ENCODE data around the gene MCTP1.

Gene MCTP1

DNA sequence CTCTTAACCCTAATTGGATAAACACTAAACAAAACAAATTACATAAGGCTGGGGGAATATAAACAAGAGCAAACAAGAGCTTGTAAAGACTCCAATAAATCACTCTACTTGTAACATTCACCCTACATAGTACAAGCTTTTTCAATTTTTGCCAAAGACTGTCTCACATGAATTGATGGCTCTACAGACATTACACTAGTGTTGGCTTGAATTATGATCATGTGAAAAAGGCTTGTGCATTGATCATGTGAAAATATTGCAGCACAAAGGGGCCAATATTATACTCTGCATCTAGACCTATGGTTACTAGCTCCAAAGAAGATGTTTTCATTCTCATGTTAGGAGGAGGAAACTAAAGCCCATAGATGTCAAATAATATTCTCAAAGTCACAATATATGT is 212.6 kb downstream of the MCTP1 start:
- DNase-seq (ENCODE audit: low read depth), result no peak

DNA sequence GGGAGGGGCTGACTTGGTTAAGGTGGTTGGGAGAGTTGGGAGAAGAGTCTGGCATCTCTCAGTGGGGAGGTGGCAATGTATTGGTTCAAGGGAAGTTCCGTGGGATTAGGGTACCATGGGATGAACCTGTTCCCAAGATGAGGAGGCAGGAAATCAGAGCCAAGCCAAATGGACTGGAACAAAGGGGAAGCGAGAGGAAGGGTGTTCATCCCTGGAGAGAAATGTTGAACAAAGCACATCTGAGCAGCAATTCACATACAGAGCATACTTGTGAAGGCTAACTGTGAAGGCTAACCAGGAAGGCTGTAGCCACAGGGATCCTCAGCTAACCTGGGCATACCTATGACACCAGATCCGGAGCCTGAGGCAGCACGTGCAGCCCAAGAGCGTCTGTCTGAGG is 214.0 kb downstream of the MCTP1 start:
- DNase-seq (ENCODE audit: low read depth), result no peak

DNA sequence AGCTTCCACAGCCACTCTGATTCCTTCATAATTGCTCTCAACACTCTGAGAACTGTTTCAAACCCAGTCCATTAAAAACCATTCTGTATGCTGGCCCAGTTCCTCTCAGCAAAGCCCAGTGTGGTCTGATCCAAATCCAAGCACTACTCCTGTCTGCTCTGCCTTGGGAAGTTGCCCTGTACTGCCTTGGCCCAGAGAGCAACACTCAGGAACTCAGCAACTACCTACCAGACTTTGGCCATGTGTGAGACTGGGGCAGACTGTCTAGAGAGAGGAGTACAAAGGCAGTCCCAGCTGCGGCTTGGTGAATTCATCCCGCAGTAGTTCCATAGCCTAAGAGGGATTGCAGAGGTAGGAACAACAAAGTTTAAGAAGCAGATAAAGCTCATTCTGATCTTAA is 214.4 kb downstream of the MCTP1 start:
- DNase-seq (ENCODE audit: low read depth), result no peak

DNA sequence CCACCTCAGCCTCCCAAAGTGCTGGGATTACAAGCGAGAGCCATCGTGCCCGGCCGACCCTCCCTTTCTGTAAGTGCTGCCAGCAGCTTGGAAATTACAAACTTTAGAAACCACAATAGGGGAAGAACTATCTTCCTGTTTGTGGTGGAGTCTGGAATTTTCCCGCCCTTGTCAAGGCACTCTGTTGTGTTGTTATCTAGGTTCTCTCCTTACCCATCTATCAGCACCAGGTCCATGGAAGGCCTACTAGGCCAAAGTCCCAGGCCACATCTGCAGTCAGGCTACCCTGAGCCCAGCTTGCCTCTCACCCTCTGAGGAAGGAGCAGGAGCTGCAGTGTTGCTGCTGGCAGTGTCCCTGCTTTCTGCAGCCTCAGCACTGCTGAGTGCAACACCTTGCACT is 214.9 kb downstream of the MCTP1 start:
- no peak for DNase-seq (ENCODE audit: low read depth)

DNA sequence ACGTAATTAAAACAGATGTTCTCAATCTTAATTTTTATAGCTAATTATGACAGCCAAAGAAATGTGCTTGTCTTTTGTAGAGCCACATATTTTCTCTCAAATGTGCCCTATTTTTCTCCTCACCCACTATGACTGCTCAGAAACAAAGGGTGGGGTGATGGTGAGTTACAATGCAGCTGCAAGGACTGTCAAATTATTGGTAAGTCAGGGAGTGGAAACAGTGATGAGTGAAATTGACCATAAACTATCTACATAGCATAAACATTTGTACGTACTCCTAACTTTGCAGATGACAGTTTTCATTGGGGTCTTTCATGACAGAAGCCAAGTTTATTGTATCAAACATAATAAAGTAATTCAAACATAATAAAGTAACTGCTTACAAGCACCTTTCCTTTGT is 215.9 kb downstream of the MCTP1 start:
- no peak for DNase-seq (ENCODE audit: low read depth)

DNA sequence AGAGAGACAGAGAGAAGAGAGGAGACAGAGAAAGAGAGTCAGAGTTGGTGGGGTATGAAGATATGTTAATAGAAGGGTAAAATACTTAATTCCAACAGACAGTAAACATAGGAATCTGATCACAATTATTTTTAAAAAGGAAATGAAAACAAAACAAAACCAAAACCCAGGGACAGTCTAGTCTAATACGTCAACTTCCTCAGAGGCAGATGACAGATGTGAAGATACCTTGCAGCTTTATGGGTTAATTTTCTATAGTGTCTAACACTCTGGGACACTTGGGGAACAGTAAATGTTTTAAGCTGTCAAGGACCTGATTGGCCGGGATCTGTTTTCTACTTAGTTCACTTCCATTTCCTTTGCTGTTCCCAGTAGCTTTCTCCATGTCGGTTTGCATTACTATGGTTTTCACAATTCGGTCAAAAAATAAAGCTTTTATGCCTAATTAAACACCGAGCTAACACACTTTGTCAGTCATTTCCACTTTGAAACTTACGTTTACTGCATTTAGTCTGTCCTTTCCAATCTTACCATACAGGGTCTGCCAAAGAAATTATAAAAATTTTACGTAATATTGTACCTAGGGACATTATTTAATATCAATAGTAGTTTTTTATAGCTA is 216.5 kb downstream of the MCTP1 start:
- DNase-seq (ENCODE audit: low read depth), result no peak

DNA sequence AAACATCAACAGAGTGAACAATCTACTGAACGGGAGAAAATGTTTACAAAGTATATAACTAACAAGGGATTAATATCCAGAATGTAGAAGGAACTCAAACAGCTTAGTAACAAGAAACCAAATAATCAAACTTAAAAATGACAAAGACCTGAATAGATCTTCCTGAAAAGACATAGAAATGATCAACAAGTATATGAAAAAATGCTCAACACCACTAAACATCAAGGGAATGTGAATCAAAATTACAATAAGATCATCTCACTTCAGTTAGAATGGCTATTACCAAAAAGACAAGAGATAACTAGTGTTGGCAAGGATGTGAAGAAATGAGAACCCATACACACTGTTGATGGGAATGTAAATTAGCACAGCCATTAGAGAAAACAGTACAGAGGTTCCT is 218.8 kb downstream of the MCTP1 start:
- DNase-seq (ENCODE audit: low read depth), result no peak

DNA sequence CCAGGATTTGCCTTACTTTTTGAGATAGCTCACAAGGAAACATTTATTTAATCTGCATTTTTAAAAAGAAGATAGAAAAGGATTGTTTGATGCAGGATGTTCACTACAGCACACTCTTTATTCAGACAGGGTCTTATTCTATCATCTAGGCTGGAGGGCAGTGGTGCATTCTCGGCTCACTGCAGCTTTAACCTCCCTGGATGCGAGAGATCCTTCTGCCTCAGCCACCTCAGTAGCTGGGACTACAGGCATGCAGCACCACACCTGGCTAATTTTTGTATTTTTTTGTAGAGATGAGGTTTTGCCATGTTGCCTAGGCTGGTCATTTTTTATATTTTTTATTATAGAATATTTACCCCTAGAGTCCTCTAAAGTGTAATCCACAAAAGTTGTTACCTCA is 221.4 kb downstream of the MCTP1 start:
- DNase-seq (ENCODE audit: low read depth), result no peak

DNA sequence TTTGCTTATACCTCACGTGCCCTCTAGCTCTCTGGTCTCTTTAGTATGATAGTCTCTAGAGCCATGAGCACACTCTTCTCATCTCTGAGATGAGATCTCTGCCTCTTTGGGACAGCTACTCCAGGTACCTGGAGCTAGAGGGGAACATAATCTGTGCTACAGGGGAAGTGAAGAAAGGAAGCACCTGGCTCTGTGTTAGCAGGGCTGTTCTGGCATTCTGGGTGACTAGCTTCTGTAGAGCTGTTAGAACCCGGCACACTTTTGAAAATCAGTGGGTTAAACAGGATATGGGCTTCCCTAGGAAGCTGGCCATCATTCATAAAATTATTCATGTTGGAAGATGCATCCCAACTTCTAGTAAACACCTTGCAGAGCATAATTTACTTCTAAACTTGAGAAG is 224.8 kb downstream of the MCTP1 start:
- no peak for DNase-seq (ENCODE audit: low read depth)

DNA sequence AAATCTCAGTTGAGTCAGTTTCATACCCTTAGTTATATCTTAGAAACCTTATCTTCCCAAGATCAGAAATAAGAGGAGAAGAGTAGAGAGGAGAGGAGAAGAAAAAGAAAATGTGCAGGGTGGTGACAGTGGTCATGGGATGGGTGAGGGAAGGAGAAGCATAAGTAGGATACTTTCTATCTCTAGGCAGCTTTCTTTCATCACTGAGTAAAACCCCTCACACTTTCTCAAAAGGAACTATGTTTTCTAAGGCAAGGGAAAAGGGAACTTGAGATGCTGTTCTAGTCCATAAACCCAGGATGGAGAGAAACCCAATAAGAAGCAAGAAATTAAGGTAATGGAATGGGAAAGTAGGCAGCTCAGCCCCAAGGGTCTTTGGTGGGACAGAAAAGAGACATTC is 225.3 kb downstream of the MCTP1 start:
- DNase-seq (ENCODE audit: low read depth), result no peak

DNA sequence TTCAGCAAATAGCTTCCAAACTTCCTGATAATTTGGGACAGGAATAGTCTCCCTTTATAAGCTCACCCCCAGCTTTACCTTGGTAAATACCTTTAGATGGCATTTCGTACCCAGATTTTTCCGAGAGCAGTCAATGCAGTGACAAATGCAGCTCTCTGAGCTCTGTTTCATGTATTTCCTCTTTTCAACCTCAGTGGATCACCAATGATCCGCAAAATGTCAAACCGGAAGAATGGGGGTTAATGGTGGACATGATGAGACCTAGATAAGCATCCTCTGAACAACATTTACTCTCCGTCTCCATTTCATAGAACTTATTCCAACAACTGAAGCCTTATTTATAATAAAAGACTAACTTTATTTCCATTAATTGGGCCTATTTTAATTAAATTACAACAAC is 227.3 kb downstream of the MCTP1 start:
- DNase-seq (ENCODE audit: low read depth), result no peak

DNA sequence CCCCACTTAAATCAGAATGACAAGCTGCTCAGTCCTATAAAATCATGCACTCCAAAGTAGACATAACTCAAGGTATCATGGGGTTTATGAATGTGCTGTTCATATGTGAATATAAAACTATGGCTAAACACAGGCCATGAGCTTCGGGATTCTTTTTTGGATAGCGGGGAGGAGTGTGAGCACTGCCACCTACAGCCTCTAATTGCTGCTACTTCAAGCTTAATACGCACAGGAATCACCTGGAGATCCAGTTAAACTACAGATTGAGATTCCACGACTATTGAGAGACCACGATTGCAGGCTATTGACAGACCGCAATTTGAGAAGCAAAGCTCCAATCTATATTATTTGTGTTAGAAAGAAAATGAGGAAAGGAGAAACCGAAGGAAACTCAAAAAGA is 231.6 kb downstream of the MCTP1 start:
- DNase-seq (ENCODE audit: low read depth), result no peak

DNA sequence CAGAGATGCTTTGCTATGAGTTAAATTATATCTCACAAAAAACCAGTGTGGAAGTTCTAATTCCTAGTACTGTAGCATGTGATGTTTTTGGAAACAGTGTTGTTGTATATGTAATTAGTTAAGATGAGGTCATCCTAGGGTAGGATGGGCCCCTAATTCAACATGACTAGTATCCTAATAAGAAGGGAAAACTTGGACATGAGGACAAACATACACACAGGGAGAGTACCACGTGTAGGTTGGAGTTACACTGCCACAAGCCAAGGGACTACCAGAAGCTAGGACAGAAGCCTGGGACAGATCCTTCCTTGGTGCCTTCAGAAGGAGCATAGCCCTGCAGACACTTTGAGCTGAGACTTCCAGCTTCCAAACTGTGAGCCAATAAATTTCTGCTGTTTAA is 234.2 kb downstream of the MCTP1 start:
- DNase-seq (ENCODE audit: low read depth), result no peak

DNA sequence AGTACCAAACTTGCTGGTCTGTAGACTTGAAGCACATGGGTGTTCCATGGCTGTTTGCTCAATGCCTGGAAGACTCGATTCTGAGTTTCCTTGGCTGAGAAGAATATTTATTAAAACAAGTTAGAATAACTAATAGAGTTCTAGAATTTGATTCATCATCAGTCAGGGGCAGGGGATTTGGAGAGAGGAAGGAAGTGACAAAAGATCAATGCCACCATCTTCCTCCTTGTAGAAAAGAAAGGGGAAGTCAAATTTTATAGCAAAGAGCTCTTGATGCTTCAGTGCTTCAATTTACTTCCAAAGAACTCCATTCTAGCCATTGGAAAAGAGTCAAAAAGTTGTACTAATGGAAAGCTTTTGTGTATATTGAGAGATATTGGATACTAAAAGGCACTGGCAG is 236.3 kb downstream of the MCTP1 start:
- DNase-seq (ENCODE audit: low read depth), result no peak

DNA sequence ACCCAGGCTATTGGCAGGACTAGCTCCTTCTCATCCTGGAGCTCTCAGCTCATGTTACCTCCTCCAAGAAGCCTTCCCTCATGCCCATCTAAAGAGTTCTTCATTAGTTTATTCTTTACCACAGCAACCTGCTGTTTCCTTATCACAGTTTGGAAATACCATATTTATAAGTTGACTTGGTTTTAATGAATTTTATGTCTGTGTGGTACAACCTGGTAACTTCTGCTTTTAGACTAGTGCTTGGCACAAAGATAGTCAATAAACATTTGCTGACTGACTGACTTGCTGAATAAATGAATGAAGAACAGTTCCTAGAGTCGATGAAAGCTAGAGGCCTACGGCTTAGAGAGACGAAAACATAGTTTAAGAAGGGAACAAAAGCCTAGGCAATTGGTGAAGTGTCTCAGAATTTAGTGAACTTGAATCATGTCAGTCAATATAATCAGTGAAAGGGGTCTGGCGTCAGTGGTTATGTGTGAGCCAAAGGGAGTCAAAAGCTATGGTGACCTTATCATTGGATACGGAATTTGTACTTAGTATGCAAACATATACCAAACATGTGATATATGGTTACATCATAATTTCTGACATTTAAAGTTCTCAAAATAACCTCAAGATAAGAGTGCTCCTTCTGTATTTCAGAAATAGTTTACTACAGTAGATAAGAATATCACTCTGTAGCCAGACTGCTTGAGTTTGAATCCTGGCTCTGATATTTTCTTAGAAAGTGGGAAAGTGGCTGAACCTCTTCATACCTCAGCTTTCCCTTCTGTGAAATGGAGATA is 239.5 kb downstream of the MCTP1 start:
- no peak for DNase-seq (ENCODE audit: low read depth)

DNA sequence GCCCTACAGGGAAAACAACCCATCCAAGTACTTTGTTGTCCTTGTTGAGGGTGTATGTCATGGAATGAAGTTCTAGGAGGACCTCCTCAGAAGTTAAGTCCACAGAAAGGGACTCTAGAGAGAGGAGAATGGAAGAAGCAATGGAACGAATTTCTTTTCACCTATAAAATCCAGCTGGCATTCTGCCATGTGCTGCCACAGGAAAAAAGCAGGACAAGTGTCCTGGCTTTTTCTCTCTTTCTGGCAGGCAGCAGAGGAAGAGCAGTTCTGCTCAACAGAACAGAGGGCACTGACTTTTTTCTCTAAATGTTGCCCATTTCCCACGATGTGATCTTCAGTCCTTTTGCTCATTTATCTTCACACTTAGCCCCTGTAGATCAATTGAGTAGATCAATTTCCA is 240.8 kb downstream of the MCTP1 start:
- DNase-seq (ENCODE audit: low read depth), result no peak

DNA sequence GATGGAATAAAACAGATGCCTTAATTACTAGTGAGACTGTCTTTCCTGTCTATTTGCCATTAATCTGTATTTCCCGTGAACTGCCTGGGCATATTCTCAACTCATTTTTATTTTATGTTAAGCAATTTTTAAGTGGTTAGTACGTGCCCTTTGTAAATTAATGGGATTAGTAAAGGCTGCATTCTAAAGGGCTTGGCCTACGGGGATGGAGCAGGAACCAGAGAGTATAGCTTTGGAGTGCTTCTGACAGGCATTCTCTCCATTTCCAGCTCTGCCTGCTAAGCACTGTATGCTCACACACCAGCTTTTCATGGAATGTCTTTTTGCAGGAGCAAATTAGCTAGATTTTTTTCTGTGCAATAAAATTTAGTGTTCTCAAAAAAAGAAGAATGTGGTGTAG is 241.2 kb downstream of the MCTP1 start:
- no peak for DNase-seq (ENCODE audit: low read depth)

DNA sequence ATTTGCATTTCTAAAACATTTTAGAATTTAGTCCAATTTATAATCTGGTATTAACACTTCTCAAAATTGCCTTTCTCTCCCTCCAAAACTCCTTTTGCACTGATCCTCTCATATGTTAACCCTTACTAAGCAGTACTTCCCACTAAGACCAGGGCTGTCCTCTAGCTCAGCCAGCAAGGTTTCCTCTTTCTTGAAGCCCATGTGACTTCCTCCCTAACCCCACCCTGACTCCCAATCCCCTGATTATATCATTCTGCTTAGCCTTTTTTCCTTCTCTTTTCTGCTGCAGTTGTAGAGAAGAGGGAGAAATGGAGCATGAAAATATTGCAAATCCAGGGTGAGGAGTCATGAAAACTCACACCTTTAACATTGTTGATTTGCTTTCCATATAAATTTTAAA is 241.7 kb downstream of the MCTP1 start:
- DNase-seq (ENCODE audit: low read depth), result no peak

DNA sequence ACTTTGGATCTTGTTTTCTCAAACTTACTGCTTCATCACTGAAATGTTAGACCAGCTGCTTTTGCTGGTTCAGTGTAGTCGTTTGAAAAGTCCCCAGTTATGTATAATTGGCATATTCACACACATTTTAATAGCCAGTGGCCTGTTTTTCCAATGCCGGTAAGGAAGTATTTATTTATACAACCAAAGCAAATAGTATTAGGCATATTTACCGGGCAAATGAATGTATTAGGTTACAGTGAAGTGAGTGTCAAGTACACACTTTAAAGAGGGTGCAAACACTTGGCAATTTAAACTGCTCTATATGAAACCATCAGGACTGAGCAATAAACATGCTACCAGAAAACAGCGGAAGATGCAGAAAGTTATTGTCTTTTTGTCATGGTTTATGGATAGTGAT is 242.9 kb downstream of the MCTP1 start:
- DNase-seq (ENCODE audit: low read depth), result no peak

DNA sequence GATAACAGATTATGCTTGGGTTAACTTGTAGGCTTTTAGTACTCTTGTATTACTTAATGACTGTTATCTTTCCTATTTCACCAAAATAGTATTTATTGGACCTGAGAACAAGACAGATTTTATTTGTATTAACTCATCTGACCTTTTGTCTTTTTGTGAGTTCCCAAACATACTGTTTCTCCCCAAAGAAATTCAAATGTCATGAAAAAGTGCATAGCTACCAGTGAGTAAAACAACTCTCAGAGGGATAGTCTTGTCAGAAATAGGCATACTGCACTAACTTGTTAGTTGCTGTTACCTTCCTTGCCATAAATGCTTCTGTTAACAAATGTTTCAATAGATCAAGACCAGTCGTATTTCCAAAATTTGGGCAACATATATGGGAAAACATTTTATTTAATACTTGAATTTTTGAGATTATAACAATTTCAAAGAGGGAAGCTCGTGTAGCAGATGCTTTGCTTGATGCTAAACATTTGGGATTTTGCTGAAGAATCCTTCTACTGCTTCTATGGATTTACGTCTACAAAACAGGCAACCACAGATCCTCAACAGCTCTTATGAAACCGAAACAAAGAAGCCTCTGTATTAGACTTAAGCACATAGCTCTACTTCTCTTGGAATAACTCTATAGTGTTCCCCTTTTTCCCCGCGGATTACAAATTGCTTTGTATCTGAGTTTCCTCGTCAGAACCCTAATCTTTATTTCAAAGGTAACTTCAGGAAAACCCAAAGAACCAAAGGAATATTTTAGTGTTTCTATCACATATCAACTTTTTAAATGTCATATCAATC is 248.8 kb downstream of the MCTP1 start:
- no peak for DNase-seq (ENCODE audit: low read depth)

DNA sequence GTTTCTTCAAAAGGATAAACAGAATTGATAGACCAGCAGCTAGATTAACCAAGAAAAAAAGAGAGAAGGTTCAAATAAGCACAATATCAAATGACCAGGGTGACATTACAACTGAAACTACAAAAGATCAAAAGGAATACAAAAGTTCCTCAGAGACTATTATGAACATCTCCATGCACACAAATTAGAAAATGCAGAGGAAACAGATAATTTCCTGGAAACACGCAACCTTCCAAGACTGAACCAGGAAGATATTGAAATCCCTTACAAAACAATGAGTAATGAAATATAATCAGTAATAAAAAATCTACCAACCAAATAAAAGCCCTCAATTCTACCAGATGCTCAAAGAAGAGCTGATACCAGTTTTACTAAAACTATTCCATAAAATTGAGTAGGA is 252.1 kb downstream of the MCTP1 start:
- DNase-seq (ENCODE audit: low read depth), result no peak

DNA sequence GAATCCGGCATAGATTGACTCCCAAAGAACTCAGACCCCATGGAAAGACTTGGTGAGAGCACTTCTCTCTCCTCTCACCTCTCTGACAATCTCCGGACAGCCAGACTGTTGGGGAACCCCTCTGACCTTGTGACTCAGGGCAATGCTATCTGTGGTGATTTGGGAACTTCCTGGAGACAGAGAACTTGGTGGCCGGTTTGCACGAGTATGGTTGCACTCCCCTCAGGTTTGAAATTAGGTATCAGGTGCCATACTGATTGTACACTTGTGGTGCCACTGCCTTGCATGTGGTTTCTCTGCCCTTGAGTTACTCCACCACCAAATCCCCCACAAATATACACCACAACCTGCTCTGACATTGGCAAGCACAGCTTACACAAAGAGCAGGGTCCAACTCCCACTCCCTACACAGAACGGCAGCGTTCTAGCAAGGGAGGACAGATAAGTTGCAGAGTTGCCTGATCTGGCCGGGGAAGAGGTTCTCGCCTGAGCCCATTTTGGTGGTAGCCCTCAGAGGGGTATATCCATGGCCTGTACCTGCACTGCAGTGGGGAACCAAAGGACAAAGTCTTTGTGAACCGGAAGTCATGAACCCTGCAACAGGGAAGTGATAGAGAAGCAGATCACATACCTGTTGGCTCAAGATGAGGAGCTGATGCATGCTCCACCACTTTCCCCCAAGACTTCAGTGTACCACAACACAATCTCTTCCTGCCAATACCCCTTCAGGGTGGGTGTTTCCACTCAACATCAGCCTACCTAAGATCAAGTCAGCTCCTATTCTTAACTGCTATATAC is 255.1 kb downstream of the MCTP1 start:
- no peak for DNase-seq (ENCODE audit: low read depth)

DNA sequence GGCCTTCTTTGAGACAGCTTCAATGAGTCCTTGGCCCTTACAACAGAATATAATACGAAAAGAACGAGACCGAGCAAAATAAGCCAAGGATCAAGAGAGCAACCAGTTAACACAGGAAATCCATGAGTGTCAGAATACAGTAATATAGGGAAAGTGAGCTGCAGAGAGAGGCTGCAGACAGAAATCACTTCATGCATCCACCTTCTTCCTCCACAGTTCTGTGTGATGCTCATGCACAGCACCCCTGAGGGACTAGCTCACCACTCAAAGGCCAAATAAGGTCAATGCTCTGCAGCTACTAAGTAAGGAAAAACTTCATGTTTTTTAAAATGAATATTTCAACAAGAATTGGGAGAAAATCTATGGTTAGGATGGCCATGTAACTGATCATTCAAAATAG is 257.1 kb downstream of the MCTP1 start:
- no peak for DNase-seq (ENCODE audit: low read depth)

Measured in activated T-helper 1 cell treated with Interleukin-2 at 50 U/mL for 16 hours (primary cell).